Astrocyte (in vitro differentiated cells and primary cell): Measurements from ENCODE around the gene CACNA1F. TPM values are rescaled to one million over a fixed set of nuclear protein-coding genes. Genes with fewer than 3 reads are reported as not detected.

Experiments used
- DNase-seq: peaks from one replicate; pipeline ENCODE4 v3.0.0-alpha.2; 2010; ENCODE audit warnings: low read depth
- FAIRE-seq: peaks from 2 replicates; lab custom pipeline; 2011; peaks lifted over from hg19 to GRCh38; lab: Jason Lieb, UNC
- H2AFZ ChIP-seq: 2 replicates; pipeline ENCODE4 v1.6.0; 2012; ENCODE audit warnings: low read depth, low read length, inconsistent platforms
- H3K27ac ChIP-seq: 2 replicates; pipeline ENCODE4 v1.5.1; 2011; ENCODE audit warnings: low read depth, low read length, inconsistent platforms
- H3K27me3 ChIP-seq: 2 replicates; pipeline ENCODE4 v1.6.0; 2011; ENCODE audit warnings: low read length, inconsistent platforms; ENCODE audit not compliant: insufficient read depth
- H3K36me3 ChIP-seq: 2 replicates; pipeline ENCODE4 v1.5.1; 2011; ENCODE audit warnings: low read length, inconsistent platforms; ENCODE audit not compliant: insufficient read depth
- H3K4me1 ChIP-seq: 2 replicates; pipeline ENCODE4 v1.5.1; 2011; ENCODE audit warnings: low read length, inconsistent platforms; ENCODE audit not compliant: insufficient read depth
- H3K4me2 ChIP-seq: 2 replicates; pipeline ENCODE4 v1.6.0; 2012; ENCODE audit warnings: low read length, inconsistent platforms
- H3K4me3 ChIP-seq: 2 replicates; pipeline ENCODE4 v1.5.1; 2011; ENCODE audit warnings: low read depth, mild to moderate bottlenecking, low read length, inconsistent platforms; ENCODE audit not compliant: insufficient read depth
- H3K79me2 ChIP-seq: 2 replicates; pipeline ENCODE4 v1.6.0; 2012; ENCODE audit warnings: mild to moderate bottlenecking, low read length, inconsistent platforms; ENCODE audit not compliant: insufficient read depth
- H3K9ac ChIP-seq: 2 replicates; pipeline ENCODE4 v1.6.0; 2012; ENCODE audit warnings: mild to moderate bottlenecking, low read length, inconsistent platforms
- H3K9me3 ChIP-seq: 2 replicates; pipeline ENCODE4 v1.5.1; 2012; ENCODE audit warnings: low read depth, mild to moderate bottlenecking, low read length, inconsistent platforms; ENCODE audit not compliant: insufficient read depth
- H4K20me1 ChIP-seq: 2 replicates; pipeline ENCODE4 v1.6.0; 2012; ENCODE audit warnings: low read length, inconsistent platforms; ENCODE audit not compliant: insufficient read depth
- H3K27ac Mint-ChIP-seq: one replicate; pipeline ENCODE4 v1.8.0; 2021; ENCODE audit warnings: mild to moderate bottlenecking, mixed read lengths; ENCODE audit not compliant: unreplicated experiment
- H3K27me3 Mint-ChIP-seq: one replicate; pipeline ENCODE4 v1.8.0; 2021; ENCODE audit warnings: low read depth, mixed read lengths; ENCODE audit not compliant: unreplicated experiment
- H3K36me3 Mint-ChIP-seq: one replicate; pipeline ENCODE4 v1.8.0; 2021; ENCODE audit warnings: low read depth, mixed read lengths; ENCODE audit not compliant: unreplicated experiment
- H3K4me1 Mint-ChIP-seq: one replicate; pipeline ENCODE4 v1.8.0; 2021; ENCODE audit warnings: low read depth, mixed read lengths; ENCODE audit not compliant: unreplicated experiment
- H3K4me3 Mint-ChIP-seq: one replicate; pipeline ENCODE4 v1.8.0; 2021; ENCODE audit warnings: mild to moderate bottlenecking, moderate library complexity, mixed read lengths; ENCODE audit not compliant: unreplicated experiment
- H3K9me3 Mint-ChIP-seq: one replicate; pipeline ENCODE4 v1.8.0; 2021; ENCODE audit warnings: mild to moderate bottlenecking, mixed read lengths; ENCODE audit not compliant: unreplicated experiment
- EZH2 ChIP-seq: IDR thresholded peaks from 2 replicates; pipeline ENCODE4 v1.6.1; 2012; ENCODE audit warnings: mild to moderate bottlenecking, low read length, inconsistent platforms; ENCODE audit not compliant: insufficient read depth
- total RNA-seq: library from RNA; stranded (reverse); gene quantifications from 2 replicates; pipeline ENCODE4 v1.2.1, GENCODE V29; 2021
- TF ChIP-seq, protein P1 (sequence below): IDR thresholded peaks from 2 replicates; pipeline ENCODE4 v1.5.1; 2011; ENCODE audit warnings: low read depth, mild to moderate bottlenecking, inconsistent platforms, low read length, moderate library complexity; ENCODE audit not compliant: insufficient read depth

The CACNA1F gene
- total RNA-seq, 1 donor from 2014 or later, result not detected

DNA sequence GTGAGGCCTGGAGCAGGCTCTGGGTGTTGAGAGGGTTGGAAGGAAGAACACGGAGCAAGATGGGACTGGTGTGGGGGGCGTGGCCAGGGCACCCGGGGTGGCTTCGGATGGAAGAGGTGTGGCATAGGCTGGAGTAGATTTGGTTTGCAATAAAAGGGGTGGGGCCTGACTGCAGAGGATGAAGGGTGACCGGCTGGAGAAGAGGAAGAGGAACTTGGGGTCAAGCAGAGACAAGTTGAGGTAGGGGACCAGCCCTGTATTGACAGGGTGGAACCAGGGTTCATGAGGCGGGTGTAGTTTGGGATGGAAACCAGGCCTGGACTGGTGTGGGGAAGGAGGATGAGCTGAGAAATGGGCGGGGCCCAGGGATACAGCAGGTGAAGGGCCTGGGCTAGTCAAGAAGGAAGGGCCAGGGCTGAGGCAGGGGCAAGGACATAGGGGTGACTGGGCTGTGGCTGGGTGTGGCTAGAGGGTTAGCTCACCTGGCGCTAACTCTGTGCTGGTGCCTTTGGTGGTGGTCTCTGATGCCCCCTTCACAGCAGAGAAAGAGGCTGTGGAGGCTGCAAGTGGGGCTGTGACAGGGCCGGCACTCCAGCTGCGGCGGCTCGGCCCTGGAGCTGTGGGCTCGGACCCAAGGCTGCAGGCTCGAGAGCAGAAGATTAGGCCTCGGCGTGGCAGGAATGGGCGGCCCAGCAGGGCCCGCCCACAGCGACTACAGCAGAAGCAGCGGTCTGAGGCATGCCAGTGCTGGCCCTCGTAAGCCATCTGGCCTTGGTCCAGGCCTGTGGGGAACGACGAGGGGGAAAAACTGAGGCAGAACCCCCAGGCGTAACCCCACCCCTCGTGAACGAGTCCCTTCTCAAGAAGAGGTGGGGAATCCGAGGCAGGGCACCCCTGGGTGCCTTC lies 56.5 kb downstream of the CACNA1F start:
- Mint-ChIP-seq H3K27me3 (no peaks in the 10 kb centered on the region), H3K4me1 (no peaks in the 10 kb centered on the region), H3K27ac (peak overlapping the region; percentile 58), H3K36me3 (peaks cover 7% of the 10 kb centered on the region), H3K4me3 (no peak overlapping the region), H3K9me3 (no peaks in the 10 kb centered on the region)
- H2AFZ ChIP-seq, result no peak overlapping the region
- no peak overlapping the region for H3K4me2 ChIP-seq
- H3K36me3 ChIP-seq, result no peaks in the 10 kb centered on the region
- no peak overlapping the region for H3K4me3 ChIP-seq
- FAIRE-seq, result peak; percentile 5
- H3K4me1 ChIP-seq, result peaks cover 6% of the 10 kb centered on the region
- H3K27me3 ChIP-seq, result no peaks in the 10 kb centered on the region
- H4K20me1 ChIP-seq, result peaks cover 9% of the 10 kb centered on the region
- no peaks in the 10 kb centered on the region for H3K9me3 ChIP-seq
- no peak overlapping the region for H3K9ac ChIP-seq
- H3K27ac ChIP-seq, result no peak overlapping the region
- H3K79me2 ChIP-seq, result peaks cover 22% of the 10 kb centered on the region
- no peak for DNase-seq
- TF ChIP-seq, protein P1, sequence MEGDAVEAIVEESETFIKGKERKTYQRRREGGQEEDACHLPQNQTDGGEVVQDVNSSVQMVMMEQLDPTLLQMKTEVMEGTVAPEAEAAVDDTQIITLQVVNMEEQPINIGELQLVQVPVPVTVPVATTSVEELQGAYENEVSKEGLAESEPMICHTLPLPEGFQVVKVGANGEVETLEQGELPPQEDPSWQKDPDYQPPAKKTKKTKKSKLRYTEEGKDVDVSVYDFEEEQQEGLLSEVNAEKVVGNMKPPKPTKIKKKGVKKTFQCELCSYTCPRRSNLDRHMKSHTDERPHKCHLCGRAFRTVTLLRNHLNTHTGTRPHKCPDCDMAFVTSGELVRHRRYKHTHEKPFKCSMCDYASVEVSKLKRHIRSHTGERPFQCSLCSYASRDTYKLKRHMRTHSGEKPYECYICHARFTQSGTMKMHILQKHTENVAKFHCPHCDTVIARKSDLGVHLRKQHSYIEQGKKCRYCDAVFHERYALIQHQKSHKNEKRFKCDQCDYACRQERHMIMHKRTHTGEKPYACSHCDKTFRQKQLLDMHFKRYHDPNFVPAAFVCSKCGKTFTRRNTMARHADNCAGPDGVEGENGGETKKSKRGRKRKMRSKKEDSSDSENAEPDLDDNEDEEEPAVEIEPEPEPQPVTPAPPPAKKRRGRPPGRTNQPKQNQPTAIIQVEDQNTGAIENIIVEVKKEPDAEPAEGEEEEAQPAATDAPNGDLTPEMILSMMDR, result no peak
- no peak for TF ChIP-seq EZH2

DNA sequence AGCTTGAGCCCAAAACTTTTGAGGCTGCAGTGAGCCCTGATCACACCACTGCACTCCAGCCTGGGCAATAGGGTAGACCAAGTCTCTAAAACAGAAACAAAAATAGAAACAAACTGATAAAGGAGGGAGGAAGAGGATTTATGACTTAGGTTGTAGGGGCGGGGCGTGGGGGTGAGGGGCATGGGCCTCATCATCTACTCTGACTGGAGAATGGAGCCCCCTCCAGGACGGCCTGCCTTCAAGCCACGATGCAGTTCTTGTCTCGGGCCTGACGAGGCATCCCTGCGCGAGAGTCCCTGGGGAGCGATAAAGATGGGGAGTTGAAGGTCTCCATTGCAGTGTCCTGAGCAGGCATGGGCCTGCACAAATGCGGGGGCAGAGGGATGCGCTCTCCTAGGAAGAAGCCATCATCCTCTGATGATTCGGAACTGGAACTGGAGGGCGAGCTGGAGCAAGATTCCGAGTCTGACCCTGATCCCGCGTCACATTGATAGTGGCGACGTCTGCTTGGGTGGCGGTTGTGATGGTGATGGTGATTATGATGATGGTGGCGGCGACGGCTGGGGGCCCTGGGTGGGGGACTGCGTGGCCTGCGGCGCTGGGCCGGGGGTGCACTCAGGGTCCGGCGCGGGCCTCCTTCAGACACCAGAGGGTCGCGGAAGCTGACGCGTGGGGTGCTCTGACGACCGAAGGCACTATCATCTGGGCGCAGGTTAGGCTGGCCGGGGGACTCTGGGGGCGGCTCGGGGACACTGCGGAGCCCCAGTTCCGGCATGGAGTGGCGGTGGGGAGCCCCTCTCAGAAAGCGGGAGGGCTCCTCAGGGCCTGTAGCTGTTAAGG lies 57.5 kb downstream of the CACNA1F start:
- no peak overlapping the region for H3K27ac Mint-ChIP-seq
- no peaks in the 10 kb centered on the region for H3K9me3 Mint-ChIP-seq
- Histone ChIP-seq H3K27me3 (no peaks in the 10 kb centered on the region), H4K20me1 (peaks cover 9% of the 10 kb centered on the region), H2AFZ (no peak overlapping the region), H3K4me3 (no peak overlapping the region), H3K36me3 (no peaks in the 10 kb centered on the region), H3K9me3 (no peaks in the 10 kb centered on the region), H3K4me2 (no peak overlapping the region), H3K27ac (no peak overlapping the region), H3K79me2 (peaks cover 22% of the 10 kb centered on the region), H3K4me1 (peaks cover 6% of the 10 kb centered on the region), H3K9ac (no peak overlapping the region)
- H3K4me1 Mint-ChIP-seq, result no peaks in the 10 kb centered on the region
- no peaks in the 10 kb centered on the region for H3K27me3 Mint-ChIP-seq
- peaks cover 7% of the 10 kb centered on the region for H3K36me3 Mint-ChIP-seq
- DNase-seq, result no peak
- FAIRE-seq, result no peak
- TF ChIP-seq EZH2, result no peak
- TF ChIP-seq, protein P1, result no peak
- H3K4me3 Mint-ChIP-seq, result no peak overlapping the region
